GM18873 (cell line): ENCODE data around the gene MAEA.

Experiments used
- ATAC-seq: cut with Tn5 transposase; IDR thresholded peaks from one replicate; pipeline ENCODE4 v1.9.1; 2021; ENCODE audit warnings: mild to moderate bottlenecking, moderate library complexity, moderate number of reproducible peaks; ENCODE audit not compliant: unreplicated experiment, low FRiP score

MAEA gene

DNA sequence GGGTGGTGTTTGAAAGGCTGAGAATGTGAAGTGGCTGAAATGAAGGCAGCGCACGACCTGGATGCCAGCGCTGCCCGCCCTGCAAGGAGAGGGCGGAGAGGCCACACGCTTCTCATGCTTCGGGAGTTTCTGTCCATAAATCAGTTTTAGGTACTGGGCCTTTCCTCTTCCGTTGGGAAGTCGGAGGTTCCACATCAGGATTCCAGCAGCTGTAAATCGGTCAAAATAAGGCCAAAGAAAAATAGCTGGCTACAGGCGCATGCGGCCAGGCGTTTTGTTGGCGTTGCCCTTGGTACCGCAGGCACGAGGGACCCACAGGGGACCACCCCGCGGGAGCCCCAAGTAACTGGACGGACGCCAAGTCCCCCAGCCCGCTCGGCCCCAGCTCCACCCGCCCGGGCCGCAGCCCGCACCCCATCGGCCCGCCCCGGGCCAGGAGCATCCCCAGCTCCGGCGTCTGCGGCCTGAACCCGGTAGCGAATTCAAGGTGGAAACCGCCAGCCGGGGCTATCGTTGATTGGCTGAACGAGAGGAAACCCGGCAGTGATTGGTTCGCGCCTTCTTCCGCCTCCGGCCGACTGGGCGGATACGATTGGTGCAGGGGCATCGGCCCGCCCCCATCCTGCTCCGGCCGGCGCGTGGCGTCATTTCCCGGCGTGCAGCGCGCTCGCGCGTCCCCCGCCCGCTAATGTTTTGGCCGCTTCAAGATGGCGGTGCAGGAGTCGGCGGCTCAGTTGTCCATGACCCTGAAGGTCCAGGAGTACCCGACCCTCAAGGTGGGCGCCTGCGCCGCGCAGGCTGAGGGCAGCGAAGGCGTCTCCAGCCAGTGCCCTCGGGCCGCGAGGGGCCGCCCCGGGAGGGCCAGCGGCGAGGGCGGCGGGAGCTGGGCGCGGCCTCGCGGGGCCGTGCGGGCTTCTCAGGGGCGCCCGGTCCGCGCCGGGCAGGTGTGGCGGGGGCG, at the start of gene MAEA:
Gene MAEA, plus strand, starts transcription at position 685 of the 958 bp plus-strand sequence. Its CDS starts 23 bp downstream, at position 708.
- ATAC-seq = peak; percentile 88

DNA sequence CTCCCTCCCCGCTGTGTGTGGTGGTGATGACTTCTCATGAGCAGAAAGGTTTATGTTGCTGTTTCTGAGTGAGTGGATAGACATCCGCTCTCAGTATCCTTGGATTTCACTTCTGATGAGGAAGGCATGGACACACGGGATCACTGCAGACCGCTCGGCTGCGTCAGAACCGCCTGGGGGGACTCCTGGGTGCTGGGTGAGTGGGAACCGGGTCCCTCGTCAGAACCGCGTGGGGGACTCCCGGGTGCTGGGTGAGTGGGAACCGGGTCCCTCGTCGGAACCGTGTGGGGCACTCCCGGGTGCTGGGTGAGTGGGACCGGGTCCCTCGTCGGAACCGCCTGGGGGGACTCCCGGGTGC, 49.8 kb upstream of the MAEA start:
- no peak for ATAC-seq

DNA sequence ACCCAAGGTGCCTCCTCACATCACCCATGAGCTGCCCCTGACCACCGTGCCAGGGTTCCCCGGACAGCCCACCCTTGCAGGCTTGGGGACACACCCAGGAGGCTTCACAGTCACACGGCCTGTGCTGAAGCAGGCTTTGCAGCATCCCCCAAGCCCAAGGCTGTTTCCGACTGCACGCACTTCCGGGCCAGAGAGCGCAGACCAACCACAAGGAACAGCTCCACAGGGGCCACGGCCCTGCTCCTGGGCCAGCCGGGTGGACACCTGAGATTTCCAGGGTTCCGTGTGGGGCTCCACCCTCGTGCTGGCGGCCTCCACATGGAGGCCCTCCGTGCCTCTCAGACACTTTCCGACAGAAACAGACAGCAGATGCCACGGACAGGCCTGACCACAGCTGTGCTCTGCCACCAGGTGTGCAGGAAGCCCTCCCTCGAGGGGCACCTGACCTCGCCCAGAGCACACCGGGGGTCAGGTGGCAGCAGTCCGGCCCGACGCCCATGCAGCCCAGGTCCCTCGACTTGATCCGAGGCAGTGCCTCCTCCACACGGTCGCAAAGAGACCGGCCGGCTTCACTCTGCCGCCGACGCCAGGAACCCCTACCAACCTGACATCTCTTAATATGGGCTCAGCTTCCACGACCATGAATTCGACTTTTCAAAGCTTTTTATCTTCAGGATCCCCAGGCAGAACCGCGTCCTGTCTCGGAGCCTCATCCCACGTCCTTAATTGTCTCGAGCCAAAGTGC, 48.8 kb upstream of the MAEA start:
- no peak for ATAC-seq

DNA sequence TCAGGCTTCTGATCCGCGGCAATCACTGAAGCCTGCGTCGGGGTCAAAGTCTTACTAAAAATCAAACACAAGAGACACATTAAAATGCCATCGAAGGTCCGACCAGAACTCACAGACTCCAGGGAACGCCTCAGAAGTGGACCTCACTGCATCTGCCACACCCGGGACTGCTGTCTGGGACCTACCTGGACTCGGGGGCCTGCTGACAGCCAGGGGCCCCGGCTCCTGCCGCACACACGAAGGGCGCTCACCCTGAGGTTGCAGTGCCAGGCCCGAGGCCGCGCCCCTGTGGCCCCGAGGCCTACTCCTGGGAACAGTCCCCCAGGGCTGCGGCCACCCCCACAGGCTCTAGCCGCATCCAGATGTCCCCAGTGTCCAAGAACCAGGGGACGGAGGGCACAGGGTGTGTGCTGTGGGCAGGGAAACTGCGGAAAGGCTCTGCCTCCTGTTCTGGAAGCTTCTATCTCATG, 48.2 kb upstream of the MAEA start:
- ATAC-seq = no peak

DNA sequence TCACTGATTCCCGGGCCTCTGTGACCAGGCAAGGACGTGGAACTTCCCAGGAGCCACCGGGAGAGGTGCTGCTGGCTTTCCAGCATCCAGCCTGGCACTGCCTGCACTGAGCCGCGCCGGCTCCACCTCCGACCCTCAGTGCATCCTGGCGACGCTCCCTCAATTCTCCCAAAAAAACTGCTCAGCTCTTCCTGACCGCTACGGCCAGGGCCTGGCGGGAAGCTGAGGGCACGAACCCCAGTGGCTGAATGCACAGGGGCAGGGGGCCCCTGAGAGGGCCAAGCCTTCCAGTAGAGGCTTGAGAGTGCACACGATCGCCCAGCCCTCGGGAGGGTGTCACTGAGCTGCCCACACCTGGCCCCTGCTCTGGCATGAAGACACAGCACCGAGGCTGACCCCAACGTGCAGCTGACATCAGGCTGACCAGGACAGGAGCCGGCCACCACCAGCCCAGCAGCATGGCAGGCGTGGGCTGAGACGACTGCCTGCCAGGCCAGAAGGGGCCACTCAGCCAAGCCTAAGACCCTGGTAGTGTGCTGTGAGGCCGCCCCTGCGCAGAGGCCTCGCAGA, 47.7 kb upstream of the MAEA start:
- no peak for ATAC-seq

DNA sequence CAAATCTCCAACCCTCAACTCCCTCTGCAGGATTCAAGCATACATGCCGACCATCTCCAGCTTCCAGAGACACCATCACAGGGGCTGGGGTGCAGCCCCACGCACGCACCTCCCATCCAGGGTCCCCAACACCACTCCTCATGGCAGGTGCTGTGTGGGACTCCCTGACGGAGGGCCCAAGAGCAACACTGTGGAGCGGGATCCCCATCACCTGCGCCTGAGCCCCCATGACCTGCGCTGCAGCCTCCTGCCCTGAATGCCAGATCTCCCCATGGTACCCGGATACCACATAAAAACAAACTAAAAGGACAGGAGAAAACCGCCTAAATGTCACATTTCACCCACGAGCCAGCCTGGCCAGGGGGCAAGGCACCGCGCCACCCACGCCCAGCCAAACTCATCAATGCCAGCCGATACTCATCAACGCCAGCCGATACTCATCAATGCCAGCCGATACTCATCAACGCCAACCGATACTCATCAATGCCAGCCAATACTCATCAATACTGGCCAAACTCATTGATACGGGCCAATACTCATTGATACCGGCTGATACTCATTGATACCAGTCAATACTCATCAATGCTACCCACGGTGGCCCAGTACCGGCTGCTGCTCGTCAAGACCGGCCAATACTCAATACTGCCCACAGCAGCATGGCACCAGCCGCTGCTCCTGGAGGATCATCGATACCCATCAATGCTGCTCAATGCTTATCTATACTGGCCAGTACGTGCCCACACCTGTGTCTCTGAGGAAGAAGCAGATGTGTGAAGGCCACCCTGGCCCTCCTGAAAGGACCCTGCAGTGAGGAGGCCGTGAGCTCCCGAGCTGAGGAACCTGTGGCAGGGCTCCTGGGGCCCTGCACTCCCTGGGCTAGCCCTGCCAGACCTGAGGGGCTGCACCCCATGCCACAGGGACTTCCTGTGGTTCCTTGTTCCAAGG, 46.9 kb upstream of the MAEA start:
- ATAC-seq = no peak

DNA sequence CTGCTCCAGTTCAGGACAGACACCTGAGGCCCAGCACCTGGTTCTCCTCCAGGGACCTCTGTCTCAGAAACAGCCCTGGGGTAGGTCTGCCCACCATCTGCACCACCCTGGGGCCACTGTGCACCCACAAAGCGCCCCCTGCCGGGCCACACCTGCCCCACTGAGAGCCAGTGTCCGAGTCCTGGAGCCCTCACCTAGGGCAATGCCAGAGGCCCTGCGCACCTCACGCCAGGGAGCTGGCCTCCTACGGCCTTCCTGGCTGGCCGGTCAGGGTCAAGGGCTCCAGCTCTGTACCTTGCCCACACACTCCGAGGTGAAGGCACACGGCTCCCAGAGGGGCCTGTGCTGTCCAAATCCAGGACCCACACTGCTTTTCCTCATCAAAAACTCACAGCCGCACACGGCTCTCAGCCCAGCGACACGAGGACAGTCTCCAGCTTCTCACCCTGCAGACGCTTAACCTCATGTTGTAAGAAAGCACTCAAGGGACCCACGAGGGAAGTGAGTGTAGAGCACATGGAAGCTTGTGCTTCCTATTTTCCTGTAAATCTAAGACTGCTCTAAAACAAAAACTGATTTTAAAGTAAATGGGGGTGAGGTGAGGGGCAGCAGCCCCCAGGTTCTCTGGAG, 46.1 kb upstream of the MAEA start:
- ATAC-seq = no peak

DNA sequence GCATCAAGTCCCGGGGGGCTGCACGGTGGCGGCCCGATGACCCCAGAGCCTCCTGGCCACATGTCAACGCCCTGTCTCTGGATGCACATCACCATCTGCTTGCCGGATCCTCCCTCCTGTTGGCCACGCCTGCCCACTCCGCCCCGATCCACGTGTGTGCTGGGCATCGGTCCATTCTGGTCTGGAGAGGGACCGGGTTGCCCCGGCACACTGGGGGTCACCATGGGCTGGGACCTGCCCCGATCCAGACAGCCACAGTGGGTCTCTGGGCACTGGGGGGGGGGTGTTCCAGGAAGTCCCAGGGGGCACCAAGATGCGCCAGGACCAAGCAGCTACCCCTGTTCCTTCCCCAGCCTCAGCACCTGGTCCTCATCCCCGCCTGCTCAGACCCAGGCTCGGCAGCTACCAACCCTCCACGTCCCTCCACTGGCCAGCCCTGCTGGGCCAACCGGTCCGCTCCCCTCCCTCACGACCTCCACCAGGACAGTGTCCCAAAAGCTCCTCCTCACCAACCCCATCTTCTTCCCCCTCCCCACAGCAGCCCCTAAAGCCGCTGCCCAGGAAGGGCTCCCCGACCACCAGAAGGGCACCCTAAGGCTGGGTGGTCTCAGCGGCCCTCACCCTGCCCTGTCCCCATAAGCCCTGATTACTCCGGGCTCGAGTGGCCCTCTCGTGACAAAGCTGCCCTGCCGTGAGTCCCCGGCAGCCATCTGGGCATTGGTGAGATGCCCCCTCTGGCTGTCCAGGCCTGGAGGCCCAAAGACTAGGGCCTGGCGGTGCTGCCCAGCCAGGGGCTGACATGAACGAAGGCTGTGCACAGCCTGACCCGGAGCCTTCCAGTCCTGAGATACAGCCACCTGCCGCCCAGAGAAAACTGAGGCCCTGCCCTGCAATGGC, 45.4 kb upstream of the MAEA start:
- no peak for ATAC-seq

DNA sequence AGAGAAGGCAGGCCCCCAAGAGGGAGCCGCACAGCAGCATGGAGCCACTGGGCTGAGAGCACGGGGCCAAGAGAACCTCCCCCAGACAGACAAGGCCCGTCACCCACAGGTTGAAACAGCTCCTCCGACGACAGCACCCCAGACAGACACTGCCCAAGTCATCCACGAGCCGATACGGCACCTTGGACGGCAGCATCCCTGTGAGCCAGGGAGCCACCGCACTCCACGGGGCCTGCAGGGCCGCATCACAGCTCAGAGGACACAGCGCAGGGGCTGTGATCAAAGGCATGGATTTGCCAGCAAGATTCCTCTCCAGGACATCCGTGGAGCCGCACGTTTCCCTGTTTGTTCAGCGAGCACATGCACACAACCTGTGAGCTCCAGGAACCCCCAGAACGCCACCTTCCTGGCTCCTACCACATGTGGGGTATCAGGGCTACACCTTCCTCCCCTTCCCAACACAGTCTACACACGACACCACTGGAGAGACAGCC, 44.7 kb upstream of the MAEA start:
- ATAC-seq = no peak

DNA sequence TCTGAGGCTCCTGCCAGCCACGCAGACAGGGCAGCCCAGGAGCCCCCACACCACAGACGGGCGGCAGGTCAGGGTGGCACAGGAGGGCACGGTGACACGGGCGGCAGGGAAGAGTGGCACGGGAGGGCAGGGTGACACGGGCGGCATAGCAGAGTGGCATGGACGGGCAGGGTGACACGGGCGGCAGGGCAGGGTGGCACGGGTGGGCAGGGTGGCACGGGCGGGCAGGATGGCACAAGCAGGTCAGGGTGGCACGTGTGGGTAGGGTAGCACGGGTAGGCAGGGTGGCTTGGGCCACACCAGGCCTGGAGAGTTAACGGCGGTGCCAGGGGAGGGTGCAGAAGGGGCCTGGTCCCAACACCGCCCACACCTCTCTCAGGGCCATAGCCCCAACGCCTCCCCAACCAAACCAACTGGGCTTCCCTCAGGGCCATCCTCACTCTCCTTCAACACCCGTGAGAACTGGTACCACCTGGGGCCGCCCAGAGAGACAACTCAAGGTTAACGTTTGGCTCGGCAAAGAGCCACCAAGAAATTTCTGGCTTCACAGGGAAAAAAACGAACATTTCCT, 44.1 kb upstream of the MAEA start:
- no peak for ATAC-seq

DNA sequence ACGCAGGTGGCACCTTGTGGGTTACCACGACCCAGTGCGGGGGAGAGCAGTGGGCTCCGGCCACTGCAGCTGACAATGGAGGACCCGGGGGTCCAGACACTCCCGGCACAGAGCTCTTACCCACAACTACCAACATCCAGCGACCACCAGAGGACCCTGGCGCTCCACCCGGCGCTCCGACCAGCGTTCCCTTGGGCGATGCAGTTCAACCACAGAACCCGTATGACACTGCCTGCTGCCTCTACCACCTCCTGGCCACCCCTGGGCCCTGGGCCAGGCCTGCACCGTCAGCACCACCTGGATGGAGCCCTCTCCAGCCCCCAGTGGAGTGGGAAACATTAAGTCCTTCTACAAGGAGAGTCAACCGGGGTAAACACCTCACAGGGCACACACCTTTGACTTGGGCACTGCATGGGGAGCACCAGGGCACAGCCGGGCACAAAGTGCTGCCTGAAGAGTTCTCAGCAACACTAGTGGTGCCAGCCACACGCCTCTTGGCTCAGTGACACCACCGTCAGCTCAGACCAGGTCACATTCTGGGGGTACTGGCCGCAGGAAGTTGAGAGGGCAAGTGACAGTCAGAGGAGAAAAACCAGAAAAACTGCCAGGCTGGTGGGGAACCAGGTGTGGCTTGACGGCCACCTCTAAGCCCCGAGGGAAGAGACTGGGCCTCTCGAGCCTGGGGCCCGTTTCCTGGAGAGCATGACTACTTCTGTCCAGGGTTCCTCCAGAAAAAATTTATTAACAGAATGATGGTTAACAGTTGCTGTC, 43.4 kb upstream of the MAEA start:
- no peak for ATAC-seq

DNA sequence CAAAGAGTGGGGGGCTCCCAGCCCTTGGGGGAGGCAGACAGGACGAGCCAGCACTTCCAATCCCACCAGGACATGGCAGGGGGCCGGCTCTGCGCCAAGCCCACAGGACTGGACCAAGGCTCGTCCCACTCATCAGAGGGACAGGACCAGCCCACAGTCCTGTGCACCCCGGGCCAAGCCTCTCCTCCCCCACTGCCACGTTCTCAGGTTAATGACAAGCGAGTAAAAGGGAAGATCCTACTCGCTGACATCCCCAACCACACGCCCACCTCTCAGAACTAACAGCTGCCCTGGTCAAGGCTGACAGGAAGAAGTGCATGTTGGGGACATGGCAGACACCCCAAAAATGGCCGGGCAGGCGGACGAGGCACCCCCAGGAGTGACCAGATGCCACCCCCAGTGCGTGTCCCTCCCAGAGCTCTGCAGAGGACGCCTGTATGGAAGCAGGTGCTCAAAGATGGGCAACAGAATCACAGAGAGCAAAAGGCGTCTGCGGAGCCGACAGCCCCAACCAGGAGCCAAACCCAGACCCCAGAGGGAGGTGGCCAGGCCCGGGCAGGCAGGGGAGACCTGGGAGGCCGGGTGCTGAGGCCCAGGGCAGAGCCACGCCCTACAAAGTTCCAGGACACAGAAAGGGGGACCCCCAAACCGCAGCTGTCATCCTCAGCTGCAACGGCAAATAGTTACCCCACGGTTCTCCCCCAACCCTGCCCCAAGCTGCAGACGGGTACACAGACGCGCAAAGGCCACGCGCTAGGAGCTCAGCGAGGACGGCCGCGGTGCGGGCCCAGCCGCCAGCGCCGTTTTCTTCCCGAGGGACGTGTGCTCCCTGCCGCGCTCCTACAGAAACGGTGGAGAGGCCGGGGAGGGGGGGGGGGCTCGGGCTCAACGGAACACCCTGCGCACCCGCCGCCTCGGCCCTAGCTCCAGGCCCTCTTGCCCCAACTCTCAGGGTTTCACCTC, 42.5 kb upstream of the MAEA start:
- ATAC-seq = no peak

DNA sequence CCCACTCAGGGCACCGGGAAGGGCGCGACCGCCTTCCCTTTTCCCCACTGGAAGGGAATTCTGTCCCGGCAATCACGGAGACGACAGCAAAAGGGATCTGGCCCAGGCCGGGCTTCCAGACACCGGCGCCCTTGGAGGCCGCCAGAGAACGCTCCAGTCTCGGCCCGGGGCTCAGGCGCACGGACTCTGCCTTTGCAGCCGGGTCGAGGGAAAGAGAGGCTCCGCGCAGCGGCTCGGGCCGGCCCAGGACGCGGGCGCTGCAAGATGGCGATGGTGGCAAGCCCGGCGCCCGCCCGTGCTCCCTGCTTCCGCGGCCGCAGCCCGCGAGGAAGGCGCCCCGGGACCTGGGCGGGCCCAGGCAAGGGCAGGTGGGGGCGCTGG, 41.8 kb upstream of the MAEA start:
- ATAC-seq = peak; percentile 11

DNA sequence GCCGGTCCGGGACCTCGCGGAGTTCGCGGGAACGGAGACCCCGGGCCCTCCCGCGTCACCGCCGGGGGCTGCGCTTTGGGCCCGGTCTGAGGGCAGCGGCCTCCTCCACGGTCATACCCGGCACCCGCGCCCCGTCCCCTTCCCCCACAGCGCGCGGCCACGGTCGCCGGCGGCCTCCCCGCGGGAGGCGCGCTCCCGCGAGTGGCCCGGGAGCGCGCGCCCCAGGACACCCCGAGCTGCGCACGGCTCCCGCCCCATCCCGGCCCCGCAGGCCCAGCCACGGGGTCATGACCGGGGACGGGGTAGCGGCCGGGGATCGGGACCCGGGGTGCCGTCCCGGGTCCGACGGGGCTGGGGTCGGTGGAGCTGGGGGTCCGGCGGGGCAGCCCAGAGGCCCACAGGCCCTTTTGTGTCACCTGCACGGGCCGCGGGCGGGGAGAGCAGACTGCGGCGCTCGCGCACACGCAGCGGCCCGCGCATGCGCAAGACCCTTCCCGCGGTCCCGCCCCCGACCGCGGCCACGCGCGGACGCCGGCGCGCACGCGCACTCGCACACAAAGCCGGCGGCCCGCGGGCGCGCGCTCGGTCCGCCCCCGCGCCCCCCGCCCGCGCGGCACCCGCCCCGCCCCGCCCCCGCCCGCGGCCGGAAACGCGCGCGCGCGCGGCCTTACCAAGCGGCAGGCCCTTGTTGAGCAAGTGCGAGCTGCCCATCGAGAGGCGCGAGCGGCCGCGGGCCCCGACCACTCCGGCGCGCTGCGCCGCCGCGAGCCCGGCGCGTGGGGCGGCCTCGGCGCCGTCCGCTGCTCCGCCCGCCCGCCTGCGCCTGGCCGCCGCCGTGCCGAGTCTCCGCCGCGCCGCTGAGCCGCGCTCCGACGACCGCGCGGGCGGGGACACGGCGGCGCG, 41.2 kb upstream of the MAEA start, which contains the start of gene CTBP1:
Gene CTBP1, minus strand, starts transcription at position 886 of the 903 bp plus-strand sequence. CDS start 7,799 bp downstream, outside the sequence.
- ATAC-seq = peak; percentile 36

DNA sequence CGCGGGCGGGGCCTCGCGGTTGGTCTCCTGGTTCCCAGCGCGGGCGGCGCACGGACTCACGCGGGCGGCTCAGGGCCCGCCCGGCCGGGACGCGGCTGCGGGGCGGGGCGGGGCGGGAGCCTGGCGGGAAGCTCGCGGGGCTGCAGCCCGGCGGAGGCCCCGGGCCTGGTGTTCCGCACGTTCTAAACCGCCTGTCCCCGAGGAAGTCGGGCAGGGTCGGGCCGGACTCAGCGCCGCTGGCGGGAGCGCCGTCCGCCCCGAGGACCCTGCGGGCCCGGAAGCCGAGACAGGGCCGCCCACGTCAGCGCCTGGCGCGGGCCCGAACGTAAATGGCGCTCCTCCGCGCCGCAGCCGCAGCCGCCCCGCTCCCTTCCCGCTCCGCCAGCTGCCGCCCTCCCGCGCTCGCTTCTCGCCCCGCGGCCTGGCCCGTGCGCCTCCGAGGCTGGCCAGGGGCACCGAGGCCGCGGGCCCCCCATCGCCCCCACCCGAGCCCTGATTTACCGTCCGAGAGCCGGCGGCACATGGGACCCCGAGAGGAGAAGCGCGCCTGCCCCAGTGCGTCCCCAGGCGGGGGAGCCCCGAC, 40.5 kb upstream of the MAEA start:
- peak; percentile 34 for ATAC-seq
